Fibroblast of lung (primary cell): ENCODE results near the gene PEPD. TPM values are rescaled to one million over a fixed set of nuclear protein-coding genes. Genes with fewer than 3 reads are reported as not detected.
A peak's percentile ranks its signal among the peaks of the same experiment; 100 is the strongest.

Source experiments
- DNase-seq, 2 donors: peaks; one replicate each; pipeline versions ENCODE4 v3.0.0 to v3.0.0-alpha.2; 2010; ENCODE audit warnings: low read depth in 2 of 2
- H2AFZ ChIP-seq: 2 replicates; pipeline ENCODE4 v1.5.1; 2012; ENCODE audit warnings: low read length, control low read depth, inconsistent platforms
- H3K27ac ChIP-seq: 2 replicates; pipeline ENCODE4 v1.5.1; 2011; ENCODE audit warnings: low read length, control low read depth; ENCODE audit not compliant: insufficient read depth
- H3K27me3 ChIP-seq: 2 replicates; pipeline ENCODE4 v1.5.1; 2011; ENCODE audit warnings: mild to moderate bottlenecking, low read length; ENCODE audit not compliant: control insufficient read depth, insufficient read depth
- H3K36me3 ChIP-seq: 2 replicates; pipeline ENCODE4 v1.5.1; 2011; ENCODE audit warnings: low read length; ENCODE audit not compliant: control insufficient read depth, insufficient read depth
- H3K4me1 ChIP-seq: 2 replicates; pipeline ENCODE4 v1.5.1; 2011; ENCODE audit warnings: low read length; ENCODE audit not compliant: control insufficient read depth, insufficient read depth; ENCODE audit errors: extremely low read depth
- H3K4me2 ChIP-seq: 2 replicates; pipeline ENCODE4 v1.5.1; 2011; ENCODE audit warnings: low read length, control low read depth; ENCODE audit not compliant: insufficient read depth; ENCODE audit errors: extremely low read depth
- H3K4me3 ChIP-seq, 4 experiments: fragments of 200-600 bp in 1 of 4; sonication (generic) in 1 of 4; replicated peaks in 1 of 4; 2 replicates each; pipeline ENCODE4 v1.5.1; 2011 to 2016; ENCODE audit warnings: low read length in 4 of 4, low read depth in 3 of 4, mild to moderate bottlenecking in 3 of 4, control low read depth in 2 of 4, inconsistent platforms in 1 of 4, mixed read lengths in 1 of 4; ENCODE audit not compliant: insufficient read depth in 1 of 4; ENCODE audit errors: control extremely low read depth in 1 of 4
- H3K79me2 ChIP-seq: 2 replicates; pipeline ENCODE4 v1.5.1; 2012; ENCODE audit warnings: mild to moderate bottlenecking, low read length, inconsistent platforms; ENCODE audit not compliant: control insufficient read depth, insufficient read depth
- H3K9ac ChIP-seq: 2 replicates; pipeline ENCODE4 v1.5.1; 2011; ENCODE audit warnings: mild to moderate bottlenecking, low read length, control low read depth; ENCODE audit not compliant: insufficient read depth
- H3K9me3 ChIP-seq: 2 replicates; pipeline ENCODE4 v1.5.1; 2012; ENCODE audit warnings: low read depth, low read length; ENCODE audit not compliant: control insufficient read depth, insufficient read depth
- H4K20me1 ChIP-seq: 2 replicates; pipeline ENCODE4 v1.5.1; 2011; ENCODE audit warnings: low read length; ENCODE audit not compliant: control insufficient read depth, insufficient read depth; ENCODE audit errors: extremely low read depth
- EZH2 ChIP-seq: IDR thresholded peaks from 2 replicates; pipeline ENCODE4 v1.5.1; 2012; ENCODE audit warnings: low read length, control low read depth, mild to moderate bottlenecking; ENCODE audit errors: missing control alignments
- polyA plus RNA-seq, 2 donors: library from polyadenylated mRNA; depleted of rRNA in 1 of 2; stranded (reverse) in 1 of 2; unstranded in 1 of 2; fragments of >200 nt; gene quantifications; 2 replicates each; pipeline ENCODE4 v1.2.1, GENCODE V29; 2011 to 2012; ENCODE audit warnings: missing spikeins in 1 of 2
- total RNA-seq: library from RNA; depleted of rRNA; stranded (reverse); fragments of >200 nt; gene quantifications from 2 replicates; pipeline ENCODE4 v1.2.1, GENCODE V29; 2014
- TF ChIP-seq, protein P1 (sequence below), 2 donors: IDR thresholded peaks in 1 of 2; conservative IDR thresholded peaks in 1 of 2; 1 replicate in 1 of 2; 2 replicates in 1 of 2; pipeline ENCODE4 v1.5.1; 2011 to 2012; ENCODE audit warnings: low read length in 2 of 2, control low read depth in 1 of 2, inconsistent platforms in 1 of 2, low read depth in 1 of 2, mild to moderate bottlenecking in 1 of 2

PEPD gene
- total and polyA plus RNA-seq, 2 donors (not counting 1 experiment from before 2014, with no cell fraction given), result 59.8 to 81.9 TPM

DNA sequence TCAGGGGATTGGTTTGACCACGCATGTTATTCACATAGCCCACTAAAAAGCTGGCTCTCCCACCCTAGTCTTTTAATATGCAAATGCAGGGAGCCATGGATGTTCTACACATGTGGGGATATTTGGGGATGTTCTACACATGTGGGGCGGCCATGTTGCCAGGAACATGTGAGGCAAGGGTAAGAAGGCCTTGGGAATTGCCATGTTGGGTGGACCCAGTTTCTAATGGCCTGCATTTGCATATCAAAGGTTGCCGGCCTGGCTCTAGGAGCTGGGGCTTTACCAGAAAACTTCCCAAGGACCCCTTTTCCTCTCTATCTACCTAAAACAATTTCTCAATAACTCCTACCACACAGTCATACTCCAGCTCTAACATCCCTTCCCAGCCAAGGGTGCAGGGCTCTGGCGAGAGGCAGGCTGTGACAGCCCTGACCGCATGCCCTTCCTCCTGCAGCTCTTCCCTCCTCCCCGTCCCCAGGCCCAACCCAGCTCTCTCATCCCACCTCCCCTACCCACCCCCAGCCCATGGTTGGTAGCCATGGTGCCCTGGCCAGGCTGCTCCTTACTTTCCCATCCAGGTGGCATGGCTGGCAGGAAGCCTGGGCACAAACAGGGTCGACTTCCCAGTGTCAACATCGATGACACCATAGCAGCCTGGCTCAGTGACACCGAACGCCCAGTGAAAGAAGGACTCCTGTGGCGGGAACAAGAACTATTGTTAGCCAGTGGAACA lies 11.0 kb downstream of the PEPD start:
- H4K20me1 ChIP-seq, result no peaks in the 10 kb centered on the region
- TF ChIP-seq EZH2, result no peak
- TF ChIP-seq, protein P1, sequence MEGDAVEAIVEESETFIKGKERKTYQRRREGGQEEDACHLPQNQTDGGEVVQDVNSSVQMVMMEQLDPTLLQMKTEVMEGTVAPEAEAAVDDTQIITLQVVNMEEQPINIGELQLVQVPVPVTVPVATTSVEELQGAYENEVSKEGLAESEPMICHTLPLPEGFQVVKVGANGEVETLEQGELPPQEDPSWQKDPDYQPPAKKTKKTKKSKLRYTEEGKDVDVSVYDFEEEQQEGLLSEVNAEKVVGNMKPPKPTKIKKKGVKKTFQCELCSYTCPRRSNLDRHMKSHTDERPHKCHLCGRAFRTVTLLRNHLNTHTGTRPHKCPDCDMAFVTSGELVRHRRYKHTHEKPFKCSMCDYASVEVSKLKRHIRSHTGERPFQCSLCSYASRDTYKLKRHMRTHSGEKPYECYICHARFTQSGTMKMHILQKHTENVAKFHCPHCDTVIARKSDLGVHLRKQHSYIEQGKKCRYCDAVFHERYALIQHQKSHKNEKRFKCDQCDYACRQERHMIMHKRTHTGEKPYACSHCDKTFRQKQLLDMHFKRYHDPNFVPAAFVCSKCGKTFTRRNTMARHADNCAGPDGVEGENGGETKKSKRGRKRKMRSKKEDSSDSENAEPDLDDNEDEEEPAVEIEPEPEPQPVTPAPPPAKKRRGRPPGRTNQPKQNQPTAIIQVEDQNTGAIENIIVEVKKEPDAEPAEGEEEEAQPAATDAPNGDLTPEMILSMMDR (conservative IDR thresholded peaks at IDR 0.05 in 1 of 2, IDR thresholded peaks at IDR 0.05 in 1 of 2; ENCODE audit: low read depth in 1 of 2, low read length in 2 of 2), result no peak
- no peaks in the 10 kb centered on the region for H3K9me3 ChIP-seq
- DNase-seq, result no peak
- no peaks in the 10 kb centered on the region for H3K4me1 ChIP-seq
- no peak overlapping the region for H3K4me3 ChIP-seq
- no peak overlapping the region for H2AFZ ChIP-seq
- no peak overlapping the region for H3K27ac ChIP-seq
- no peaks in the 10 kb centered on the region for H3K79me2 ChIP-seq
- no peak overlapping the region for H3K4me2 ChIP-seq
- H3K27me3 ChIP-seq, result no peaks in the 10 kb centered on the region
- H3K36me3 ChIP-seq, result peaks cover 2% of the 10 kb centered on the region
- H3K9ac ChIP-seq, result no peak overlapping the region

DNA sequence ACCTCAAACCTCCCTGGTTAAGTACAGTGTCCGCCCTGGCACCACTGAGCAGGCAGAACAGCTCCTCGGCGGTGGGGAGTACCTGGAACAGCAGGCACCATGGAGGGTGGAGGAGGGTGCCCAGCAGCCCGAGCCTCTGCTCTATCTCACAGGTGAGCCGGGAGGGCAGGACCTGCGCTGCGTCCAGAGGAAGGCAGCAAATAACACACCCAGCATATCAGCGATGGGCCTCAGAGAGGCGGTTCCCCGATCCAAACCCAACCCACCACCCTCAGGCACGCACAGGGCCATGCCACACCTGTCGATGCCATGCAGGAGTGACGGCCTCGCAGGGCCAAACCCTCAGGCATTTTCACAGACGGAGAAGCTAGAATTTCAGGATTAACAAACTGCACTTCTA lies 11.8 kb downstream of the PEPD start:
- Histone ChIP-seq H3K9ac (no peak overlapping the region), H3K27me3 (no peaks in the 10 kb centered on the region), H3K4me3 (no peak overlapping the region), H2AFZ (no peak overlapping the region), H3K4me2 (no peak overlapping the region), H3K4me1 (no peaks in the 10 kb centered on the region), H3K79me2 (no peaks in the 10 kb centered on the region), H3K27ac (no peak overlapping the region), H3K9me3 (no peaks in the 10 kb centered on the region), H3K36me3 (peaks cover 2% of the 10 kb centered on the region), H4K20me1 (no peaks in the 10 kb centered on the region)
- DNase-seq, result no peak
- TF ChIP-seq, protein P1 (conservative IDR thresholded peaks at IDR 0.05 in 1 of 2, IDR thresholded peaks at IDR 0.05 in 1 of 2; ENCODE audit: low read depth in 1 of 2, low read length in 2 of 2), result no peak
- no peak for TF ChIP-seq EZH2

DNA sequence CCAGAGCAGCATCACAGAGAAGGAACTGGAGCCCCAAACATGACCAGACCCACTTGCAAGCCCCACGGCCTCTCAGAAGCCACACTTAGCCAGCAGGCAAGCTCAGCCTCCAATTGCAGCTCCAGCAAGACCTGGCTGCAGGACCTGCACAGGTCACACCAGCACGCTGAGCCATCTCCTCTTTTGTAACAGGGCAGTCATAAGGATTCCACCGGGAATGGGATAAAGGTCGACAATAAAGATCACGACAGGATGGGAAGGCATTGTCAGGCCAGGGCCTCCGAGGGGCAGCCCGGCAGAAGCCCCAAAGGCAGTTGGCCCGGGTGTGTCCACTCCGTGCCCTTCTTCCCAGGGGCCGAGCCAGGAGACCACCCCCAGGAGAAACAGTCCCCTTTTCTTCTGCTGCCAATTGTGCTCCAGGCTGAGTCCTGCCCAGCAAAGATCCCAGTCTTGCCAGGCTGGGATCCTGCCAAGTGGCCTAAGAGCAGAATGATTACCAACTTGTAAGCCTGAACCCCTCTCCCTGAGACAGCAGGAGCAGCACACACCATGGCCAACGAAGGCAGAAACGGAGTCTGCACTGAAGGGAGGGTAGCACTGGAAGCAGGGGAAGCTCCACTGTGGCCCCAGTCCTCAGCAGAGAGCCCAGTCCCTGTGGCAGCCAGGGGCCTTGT lies 12.5 kb downstream of the PEPD start:
- Histone ChIP-seq H3K4me1 (no peaks in the 10 kb centered on the region), H3K4me3 (no peak overlapping the region)
- DNase-seq, result peak in 1 of 2 donors; percentile 82

More for the DNA sequence above, 12.5 kb downstream of the PEPD start:
- Histone ChIP-seq H3K27ac (no peak overlapping the region), H3K9ac (no peak overlapping the region), H3K36me3 (peaks cover 2% of the 10 kb centered on the region), H3K4me2 (no peak overlapping the region), H4K20me1 (no peaks in the 10 kb centered on the region), H3K79me2 (no peaks in the 10 kb centered on the region), H3K27me3 (no peaks in the 10 kb centered on the region), H3K9me3 (no peaks in the 10 kb centered on the region), H2AFZ (no peak overlapping the region)
- TF ChIP-seq, protein P1 (conservative IDR thresholded peaks at IDR 0.05 in 1 of 2, IDR thresholded peaks at IDR 0.05 in 1 of 2; ENCODE audit: low read depth in 1 of 2, low read length in 2 of 2), result no peak
- TF ChIP-seq EZH2, result no peak
